CD4-positive, alpha-beta T cell (primary cell): Measurements from ENCODE around the gene CAPZB. TPM values are rescaled to one million over a fixed set of nuclear protein-coding genes. Genes with fewer than 3 reads are reported as not detected.

Experiments used
- ATAC-seq: fragments of 200-7000 bp; cut with Tn5 transposase; one replicate; pipeline ENCODE4 v1.10.0; 2022; ENCODE audit warnings: mild to moderate bottlenecking; ENCODE audit not compliant: poor library complexity
- CTCF ChIA-PET: fragments of 350-600 bp; sonication (Branson Sonifier 250); formaldehyde crosslinking; loops from one replicate; lab custom pipeline; 2021; ENCODE audit warnings: antibody characterized with exemption, inconsistent platforms; lab: Charles Lee
- POLR2A ChIA-PET: fragments of 350-600 bp; sonication (Branson Sonifier 250); formaldehyde crosslinking; loops from one replicate; lab custom pipeline; 2021; ENCODE audit warnings: antibody characterized with exemption, inconsistent platforms; lab: Charles Lee
- DNase-seq, 14 experiments: peaks; one replicate each; pipeline ENCODE4 v3.0.0-alpha.2; 2013 to 2020; ENCODE audit warnings: mixed read lengths in 2 of 14
- H3K27ac ChIP-seq, 2 donors: one replicate each; pipeline versions ENCODE4 v1.5.1 to v1.7.0; 2013; ENCODE audit warnings: low read length in 2 of 2, low read depth in 1 of 2, mild to moderate bottlenecking in 1 of 2
- H3K27me3 ChIP-seq, 2 experiments: 1 replicate in 1 of 2; 2 replicates in 1 of 2; pipeline versions ENCODE4 v1.6.1 to v1.7.0; 2013; ENCODE audit warnings: low read length in 2 of 2, control low read depth in 1 of 2, mild to moderate bottlenecking in 1 of 2, moderate library complexity in 1 of 2; ENCODE audit not compliant: insufficient read depth in 2 of 2, control insufficient read depth in 1 of 2
- H3K36me3 ChIP-seq: one replicate; pipeline ENCODE4 v1.6.1; 2013; ENCODE audit warnings: low read length, control low read depth; ENCODE audit not compliant: insufficient read depth
- H3K4me1 ChIP-seq: one replicate; pipeline ENCODE4 v1.6.1; 2013; ENCODE audit warnings: low read length, control low read depth; ENCODE audit not compliant: insufficient read depth
- H3K4me3 ChIP-seq: one replicate; pipeline ENCODE4 v1.5.1; 2013; ENCODE audit warnings: mild to moderate bottlenecking, low read length, moderate library complexity
- H3K9me3 ChIP-seq, 2 experiments: 1 replicate in 1 of 2; 2 replicates in 1 of 2; pipeline versions ENCODE4 v1.6.1 to v1.7.0; 2013; ENCODE audit warnings: low read length in 2 of 2, mild to moderate bottlenecking in 2 of 2, control low read depth in 1 of 2, moderate library complexity in 1 of 2; ENCODE audit not compliant: control insufficient read depth in 1 of 2, insufficient read depth in 1 of 2
- H3K27ac Mint-ChIP-seq: one replicate; pipeline ENCODE4 v1.8.0; 2020; ENCODE audit warnings: mixed read lengths
- H3K27me3 Mint-ChIP-seq: one replicate; pipeline ENCODE4 v1.8.0; 2021; ENCODE audit warnings: mixed read lengths
- H3K36me3 Mint-ChIP-seq: one replicate; pipeline ENCODE4 v1.8.0; 2021; ENCODE audit warnings: low read depth, mixed read lengths
- H3K4me1 Mint-ChIP-seq: one replicate; pipeline ENCODE4 v1.8.0; 2021; ENCODE audit warnings: low read depth, mixed read lengths
- H3K4me3 Mint-ChIP-seq: one replicate; pipeline ENCODE4 v1.8.0; 2020; ENCODE audit warnings: mild to moderate bottlenecking, mixed read lengths
- H3K9me3 Mint-ChIP-seq: one replicate; pipeline ENCODE4 v1.8.0; 2020; ENCODE audit warnings: mixed read lengths
- intact Hi-C, 2 experiments: fragments of 100-400 bp; cut with DNase I in 1 of 2; cut with micrococcal nuclease in 1 of 2; formaldehyde crosslinking; loops; one replicate each; pipeline versions ENCODE4 v1.15.1 to v1.9.0; 2023 to 2025; cut with DNase I, micrococcal nuclease
- total RNA-seq, 174 experiments: library from RNA in 2 of 174; stranded (reverse) in 2 of 174; gene quantifications; one replicate each; pipeline ENCODE4 v1.2.3 and lab custom pipeline; 2021 to 2026
- TF ChIP-seq, protein P1 (sequence below): fragments of 200-600 bp; IDR thresholded peaks from one replicate; pipeline ENCODE4 v1.8.0; 2022; ENCODE audit warnings: antibody characterized with exemption, mild to moderate bottlenecking

The CAPZB gene
- total RNA-seq, 2 experiments from 2014 or later: 168 to 173 TPM

DNA sequence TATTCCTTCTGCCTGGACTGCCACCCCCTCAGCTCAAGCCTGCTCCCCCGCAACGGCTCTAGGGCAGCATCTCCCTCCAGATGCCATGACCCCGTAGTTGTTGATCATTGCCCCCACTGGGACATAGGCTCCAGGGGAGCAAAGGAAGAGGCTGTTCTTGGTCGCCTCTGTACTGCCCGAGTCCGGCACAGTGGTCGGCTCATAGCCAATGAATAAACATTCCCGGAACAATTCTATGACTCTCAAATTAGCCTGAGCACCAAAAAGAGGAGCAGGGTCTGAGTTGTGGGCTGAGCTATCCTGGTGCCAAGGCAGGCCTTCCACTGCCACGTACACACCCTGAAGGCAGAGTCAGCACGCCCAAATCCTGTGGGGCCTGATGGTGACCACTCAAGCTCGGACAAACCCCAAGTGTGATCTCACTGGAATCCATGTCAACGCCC, 33.1 kb downstream of the CAPZB start:
- ATAC-seq (no peak), DNase-seq (no peak)
- TF ChIP-seq, protein P1, sequence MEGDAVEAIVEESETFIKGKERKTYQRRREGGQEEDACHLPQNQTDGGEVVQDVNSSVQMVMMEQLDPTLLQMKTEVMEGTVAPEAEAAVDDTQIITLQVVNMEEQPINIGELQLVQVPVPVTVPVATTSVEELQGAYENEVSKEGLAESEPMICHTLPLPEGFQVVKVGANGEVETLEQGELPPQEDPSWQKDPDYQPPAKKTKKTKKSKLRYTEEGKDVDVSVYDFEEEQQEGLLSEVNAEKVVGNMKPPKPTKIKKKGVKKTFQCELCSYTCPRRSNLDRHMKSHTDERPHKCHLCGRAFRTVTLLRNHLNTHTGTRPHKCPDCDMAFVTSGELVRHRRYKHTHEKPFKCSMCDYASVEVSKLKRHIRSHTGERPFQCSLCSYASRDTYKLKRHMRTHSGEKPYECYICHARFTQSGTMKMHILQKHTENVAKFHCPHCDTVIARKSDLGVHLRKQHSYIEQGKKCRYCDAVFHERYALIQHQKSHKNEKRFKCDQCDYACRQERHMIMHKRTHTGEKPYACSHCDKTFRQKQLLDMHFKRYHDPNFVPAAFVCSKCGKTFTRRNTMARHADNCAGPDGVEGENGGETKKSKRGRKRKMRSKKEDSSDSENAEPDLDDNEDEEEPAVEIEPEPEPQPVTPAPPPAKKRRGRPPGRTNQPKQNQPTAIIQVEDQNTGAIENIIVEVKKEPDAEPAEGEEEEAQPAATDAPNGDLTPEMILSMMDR: no peak
- peaks cover 27% of the 10 kb centered on the region for H3K36me3 ChIP-seq
- H3K9me3 ChIP-seq: no peaks in the 10 kb centered on the region
- Mint-ChIP-seq H3K4me1 (peaks cover 88% of the 10 kb centered on the region), H3K9me3 (no peaks in the 10 kb centered on the region), H3K27me3 (no peaks in the 10 kb centered on the region), H3K4me3 (peak overlapping the region; percentile 15), H3K27ac (peak overlapping the region; percentile 65), H3K36me3 (peaks cover 44% of the 10 kb centered on the region)
- H3K27ac ChIP-seq: no peak overlapping the region
- intact Hi-C loops: no loop called here
- peaks cover 90% of the 10 kb centered on the region for H3K4me1 ChIP-seq
- no peaks in the 10 kb centered on the region for H3K27me3 ChIP-seq
- H3K4me3 ChIP-seq: no peak overlapping the region
- ChIA-PET POLR2A (interaction anchor here (1.0 kb wide), 1 partner anchor 9 kb away, joined by 3 read pairs; no protein-coding TSS in a partner anchor), CTCF (interaction anchor here (1.0 kb wide), 1 partner anchor 130 kb away, joined by 3 read pairs; no protein-coding TSS in a partner anchor)

DNA sequence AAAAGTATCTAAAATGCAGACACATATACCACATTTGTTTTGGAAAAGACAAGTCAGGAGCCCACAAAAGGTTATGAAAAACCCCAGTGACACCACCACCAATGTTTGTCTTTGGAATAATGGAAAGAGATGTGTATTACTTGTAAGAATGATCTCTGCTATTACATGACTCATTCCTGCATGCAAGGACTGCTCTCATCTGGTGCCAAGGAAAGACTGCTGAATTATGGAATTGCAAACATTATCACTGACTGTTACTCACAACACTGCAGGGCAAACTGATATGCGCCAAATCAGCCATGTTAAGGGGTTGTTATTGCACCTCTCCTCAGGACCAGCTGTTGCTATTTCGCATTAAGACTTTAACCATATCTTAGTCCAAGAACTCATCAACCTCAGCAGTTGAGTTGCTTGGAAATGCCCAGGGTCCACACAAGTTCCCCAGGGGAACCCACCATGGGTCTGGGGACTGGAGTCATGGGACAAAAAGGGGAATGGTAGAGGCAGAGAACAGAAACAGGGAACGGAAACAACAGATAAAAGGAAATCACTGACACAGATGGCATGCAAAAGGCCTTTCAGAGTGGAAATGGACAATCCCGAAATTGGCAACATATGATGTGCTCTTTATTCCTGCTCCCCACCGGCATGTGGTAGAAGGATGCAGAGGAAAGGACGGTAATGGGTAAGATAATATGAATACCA, 34.4 kb downstream of the CAPZB start:
- no peak overlapping the region for H3K4me3 ChIP-seq
- DNase-seq (no peak), ATAC-seq (no peak)
- ChIA-PET POLR2A (interaction anchor here (0.7 to 0.9 kb wide), 3 partner anchors 9 to 34 kb away, joined by 3 read pairs; partner anchors contain the start of gene CAPZB), CTCF (no interaction called here)
- intact Hi-C loops: no loop called here
- H3K27ac ChIP-seq: no peak overlapping the region
- peaks cover 82% of the 10 kb centered on the region for H3K4me1 ChIP-seq
- Mint-ChIP-seq H3K4me1 (peaks cover 88% of the 10 kb centered on the region), H3K27me3 (no peaks in the 10 kb centered on the region), H3K36me3 (peaks cover 53% of the 10 kb centered on the region), H3K4me3 (peak overlapping the region; percentile 38), H3K9me3 (no peaks in the 10 kb centered on the region), H3K27ac (peak overlapping the region; percentile 65)
- TF ChIP-seq, protein P1: no peak
- no peaks in the 10 kb centered on the region for H3K27me3 ChIP-seq
- no peaks in the 10 kb centered on the region for H3K9me3 ChIP-seq
- peaks cover 27% of the 10 kb centered on the region for H3K36me3 ChIP-seq

DNA sequence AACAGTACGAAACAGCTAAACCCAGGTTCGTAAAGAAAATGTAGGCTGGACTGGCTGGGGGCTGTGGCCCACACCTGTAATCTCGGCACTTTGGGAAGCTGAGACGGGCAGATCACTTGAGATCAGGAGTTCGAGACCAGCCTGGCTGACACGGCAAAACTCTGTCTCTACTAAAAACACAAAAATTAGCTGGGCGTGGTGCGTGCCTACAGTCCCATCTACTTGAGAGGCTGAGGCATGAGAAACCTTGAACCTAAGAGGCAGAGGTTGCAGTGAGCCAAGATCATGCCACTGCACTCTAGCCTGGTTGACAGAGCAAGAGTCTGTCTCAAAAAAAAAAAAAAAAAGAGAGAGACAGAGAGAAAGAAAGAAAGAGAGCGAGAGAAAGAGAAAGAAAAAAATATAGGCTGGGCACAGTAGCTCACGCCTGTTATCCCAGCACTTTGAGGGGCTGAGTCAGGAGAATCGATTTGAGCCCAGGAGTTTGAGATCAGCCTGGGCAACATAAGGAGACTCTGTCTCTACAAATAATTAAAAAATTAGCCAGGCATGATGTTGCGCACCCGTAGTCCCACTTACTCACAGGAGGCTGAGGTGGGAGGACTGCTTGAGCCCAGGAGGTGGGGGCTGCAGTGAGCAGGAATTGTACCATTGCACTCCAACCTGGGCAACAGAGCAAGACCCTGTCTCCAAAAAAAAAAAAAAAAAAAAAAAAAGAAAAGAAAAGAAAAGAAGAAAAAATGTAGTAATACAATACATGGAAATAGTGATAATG, 35.7 kb downstream of the CAPZB start:
- Mint-ChIP-seq H3K27ac (peak overlapping the region; percentile 89), H3K4me3 (no peak overlapping the region), H3K4me1 (peaks cover 88% of the 10 kb centered on the region), H3K36me3 (peaks cover 58% of the 10 kb centered on the region), H3K27me3 (no peaks in the 10 kb centered on the region), H3K9me3 (no peaks in the 10 kb centered on the region)
- TF ChIP-seq, protein P1: no peak
- ChIA-PET POLR2A (interaction anchor here (0.9 to 1.5 kb wide), 2 partner anchors 36 kb away, joined by 3 read pairs; partner anchors contain the start of gene CAPZB), CTCF (interaction anchor here (0.7 to 2.3 kb wide), 4 partner anchors 38 to 1308 kb away, joined by 3 to 10 read pairs (median 6); partner anchors contain the start of gene CAPZB)
- Histone ChIP-seq H3K27ac (no peak overlapping the region), H3K4me1 (peaks cover 79% of the 10 kb centered on the region), H3K9me3 (no peaks in the 10 kb centered on the region), H3K4me3 (no peak overlapping the region), H3K36me3 (peaks cover 27% of the 10 kb centered on the region), H3K27me3 (no peaks in the 10 kb centered on the region)
- no peak for ATAC-seq
- intact Hi-C loops: loop anchor here in 1 of 2 experiments (5.0 kb wide), 1 partner anchor 38 kb away; the partner anchor contains the start of gene CAPZB
- no peak for DNase-seq
